Gastrocnemius medialis (tissue), 4 donors: ENCODE measurements around the gene ARMC10.

Experiments
- CTCF ChIP-seq, 5 experiments: fragments of 450-650 bp in 3 of 5; fragments of 200-600 bp in 2 of 5; sonication (generic) in 2 of 5; IDR thresholded peaks in 4 of 5; conservative IDR thresholded peaks in 1 of 5; 1 replicate in 4 of 5; 2 replicates in 1 of 5; pipeline ENCODE4 v1.5.1; 2016 to 2019; ENCODE audit warnings: antibody characterized with exemption in 5 of 5, mild to moderate bottlenecking in 3 of 5, moderate library complexity in 3 of 5
- POLR2A ChIP-seq, 2 donors: fragments of 450-650 bp; IDR thresholded peaks; one replicate each; pipeline ENCODE4 v1.6.1; 2017; ENCODE audit warnings: antibody characterized with exemption in 2 of 2, mild to moderate bottlenecking in 2 of 2, moderate library complexity in 2 of 2

- TF ChIP-seq CTCF (IDR thresholded peaks at IDR 0.05 in 4 of 5, conservative IDR thresholded peaks at IDR 0.05 in 1 of 5) (no peak), POLR2A (IDR thresholded peaks at IDR 0.05) (no peak)
Observed at GRCh38 chr7:103106005-103106702, 31.2 kb downstream of the ARMC10 start.
